ENCODE data around the gene PRMT7. TPM values are rescaled to one million over a fixed set of nuclear protein-coding genes. Genes with fewer than 3 reads are reported as not detected.

Gene PRMT7
- polyA plus RNA-seq, 1 donor from 2014 or later: 203 TPM

DNA sequence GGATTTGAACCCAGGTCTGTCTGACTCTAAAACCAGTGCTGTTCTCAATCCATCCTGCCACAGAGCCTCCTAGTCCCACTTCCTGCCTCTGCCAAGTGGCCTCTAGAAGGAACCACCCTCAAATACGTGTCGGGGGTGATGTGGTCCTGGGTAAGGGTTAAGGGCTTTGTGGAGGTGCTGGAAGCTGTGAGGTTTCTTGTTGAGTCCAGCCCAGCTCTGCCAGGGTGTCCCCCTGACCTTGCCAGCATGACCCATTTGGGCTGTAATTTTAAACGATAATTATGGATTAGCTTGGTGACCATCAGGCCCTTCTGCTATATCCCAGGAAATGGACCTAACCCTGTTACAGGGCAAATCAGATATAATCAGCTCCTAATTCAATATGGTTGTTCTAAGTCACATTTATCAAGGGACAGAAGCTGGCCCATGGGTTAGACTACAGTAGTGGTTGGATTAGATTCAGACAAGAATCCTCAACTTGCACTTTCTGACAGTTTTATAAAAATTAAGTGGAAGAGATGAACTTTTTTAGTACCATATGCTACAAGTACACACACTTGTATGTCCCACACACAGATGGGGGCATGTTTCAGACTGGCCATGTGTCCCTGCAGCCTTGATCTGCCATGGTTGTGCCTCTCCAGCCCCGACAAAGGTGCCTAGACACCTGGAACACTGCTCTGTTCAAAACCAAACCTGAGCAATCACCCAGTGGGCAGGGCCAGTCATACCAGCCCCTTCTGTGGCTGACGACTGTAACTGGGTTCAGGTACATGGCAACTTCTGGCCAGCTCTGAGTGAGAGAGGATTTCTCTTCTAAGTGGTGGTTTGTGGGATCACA, 89.5 kb downstream of the PRMT7 start:
- no peak overlapping the region for H3K27ac ChIP-seq (ENCODE audit: low read length)
- H3K36me3 ChIP-seq (ENCODE audit: insufficient read depth, low read length): no peaks in the 10 kb centered on the region
- H3K79me2 ChIP-seq (replicated peaks; ENCODE audit: insufficient read depth, low read length): no peaks in the 10 kb centered on the region
- no peak overlapping the region for H3K4me3 ChIP-seq (ENCODE audit: low read length)
- H3K27me3 ChIP-seq (ENCODE audit: insufficient read depth, low read depth, low read length): no peaks in the 10 kb centered on the region
- H4K20me1 ChIP-seq (ENCODE audit: insufficient read depth): peaks cover 4% of the 10 kb centered on the region
- no peaks in the 10 kb centered on the region for H3K9me2 ChIP-seq (ENCODE audit: insufficient read depth, low read length)
- H3K4me2 ChIP-seq (ENCODE audit: low read length): no peak overlapping the region
- no peaks in the 10 kb centered on the region for H3F3A ChIP-seq (ENCODE audit: insufficient read depth, low read length, poor library complexity, severe bottlenecking)
- H3K9me3 ChIP-seq (ENCODE audit: low read length): no peaks in the 10 kb centered on the region
- no peak overlapping the region for H2AFZ ChIP-seq (ENCODE audit: low read depth, low read length)
- TF ChIP-seq EZH2 (IDR thresholded peaks at IDR 0.05; ENCODE audit: borderline replicate concordance, insufficient read depth, low read length, poor library complexity, severe bottlenecking): no peak
- no peak for TF ChIP-seq MXI1 (conservative IDR thresholded peaks at IDR 0.05; ENCODE audit: poor library complexity, severe bottlenecking)
- no peak for TF ChIP-seq SMC3 (conservative IDR thresholded peaks at IDR 0.05; ENCODE audit: poor library complexity)
- no peak for TF ChIP-seq EP300 (conservative IDR thresholded peaks at IDR 0.05; ENCODE audit: poor library complexity, severe bottlenecking)
- no peak for TF ChIP-seq RAD21 (conservative IDR thresholded peaks at IDR 0.05)
- TF ChIP-seq, protein P1, sequence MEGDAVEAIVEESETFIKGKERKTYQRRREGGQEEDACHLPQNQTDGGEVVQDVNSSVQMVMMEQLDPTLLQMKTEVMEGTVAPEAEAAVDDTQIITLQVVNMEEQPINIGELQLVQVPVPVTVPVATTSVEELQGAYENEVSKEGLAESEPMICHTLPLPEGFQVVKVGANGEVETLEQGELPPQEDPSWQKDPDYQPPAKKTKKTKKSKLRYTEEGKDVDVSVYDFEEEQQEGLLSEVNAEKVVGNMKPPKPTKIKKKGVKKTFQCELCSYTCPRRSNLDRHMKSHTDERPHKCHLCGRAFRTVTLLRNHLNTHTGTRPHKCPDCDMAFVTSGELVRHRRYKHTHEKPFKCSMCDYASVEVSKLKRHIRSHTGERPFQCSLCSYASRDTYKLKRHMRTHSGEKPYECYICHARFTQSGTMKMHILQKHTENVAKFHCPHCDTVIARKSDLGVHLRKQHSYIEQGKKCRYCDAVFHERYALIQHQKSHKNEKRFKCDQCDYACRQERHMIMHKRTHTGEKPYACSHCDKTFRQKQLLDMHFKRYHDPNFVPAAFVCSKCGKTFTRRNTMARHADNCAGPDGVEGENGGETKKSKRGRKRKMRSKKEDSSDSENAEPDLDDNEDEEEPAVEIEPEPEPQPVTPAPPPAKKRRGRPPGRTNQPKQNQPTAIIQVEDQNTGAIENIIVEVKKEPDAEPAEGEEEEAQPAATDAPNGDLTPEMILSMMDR (IDR thresholded peaks at IDR 0.05; ENCODE audit: poor library complexity, severe bottlenecking): no peak
- no peak for TF ChIP-seq POLR2AphosphoS5 (IDR thresholded peaks at IDR 0.05)
- TF ChIP-seq, protein P2, sequence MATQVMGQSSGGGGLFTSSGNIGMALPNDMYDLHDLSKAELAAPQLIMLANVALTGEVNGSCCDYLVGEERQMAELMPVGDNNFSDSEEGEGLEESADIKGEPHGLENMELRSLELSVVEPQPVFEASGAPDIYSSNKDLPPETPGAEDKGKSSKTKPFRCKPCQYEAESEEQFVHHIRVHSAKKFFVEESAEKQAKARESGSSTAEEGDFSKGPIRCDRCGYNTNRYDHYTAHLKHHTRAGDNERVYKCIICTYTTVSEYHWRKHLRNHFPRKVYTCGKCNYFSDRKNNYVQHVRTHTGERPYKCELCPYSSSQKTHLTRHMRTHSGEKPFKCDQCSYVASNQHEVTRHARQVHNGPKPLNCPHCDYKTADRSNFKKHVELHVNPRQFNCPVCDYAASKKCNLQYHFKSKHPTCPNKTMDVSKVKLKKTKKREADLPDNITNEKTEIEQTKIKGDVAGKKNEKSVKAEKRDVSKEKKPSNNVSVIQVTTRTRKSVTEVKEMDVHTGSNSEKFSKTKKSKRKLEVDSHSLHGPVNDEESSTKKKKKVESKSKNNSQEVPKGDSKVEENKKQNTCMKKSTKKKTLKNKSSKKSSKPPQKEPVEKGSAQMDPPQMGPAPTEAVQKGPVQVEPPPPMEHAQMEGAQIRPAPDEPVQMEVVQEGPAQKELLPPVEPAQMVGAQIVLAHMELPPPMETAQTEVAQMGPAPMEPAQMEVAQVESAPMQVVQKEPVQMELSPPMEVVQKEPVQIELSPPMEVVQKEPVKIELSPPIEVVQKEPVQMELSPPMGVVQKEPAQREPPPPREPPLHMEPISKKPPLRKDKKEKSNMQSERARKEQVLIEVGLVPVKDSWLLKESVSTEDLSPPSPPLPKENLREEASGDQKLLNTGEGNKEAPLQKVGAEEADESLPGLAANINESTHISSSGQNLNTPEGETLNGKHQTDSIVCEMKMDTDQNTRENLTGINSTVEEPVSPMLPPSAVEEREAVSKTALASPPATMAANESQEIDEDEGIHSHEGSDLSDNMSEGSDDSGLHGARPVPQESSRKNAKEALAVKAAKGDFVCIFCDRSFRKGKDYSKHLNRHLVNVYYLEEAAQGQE (IDR thresholded peaks at IDR 0.05; ENCODE audit: borderline replicate concordance): no peak
- TF ChIP-seq TAF1 (IDR thresholded peaks at IDR 0.05; ENCODE audit: low read depth): no peak
- H3K9ac ChIP-seq (ENCODE audit: low read length): no peak overlapping the region

GRCh38 chr16:68400924-68401460, 90.2 kb downstream of the PRMT7 start:
- H3K4me2 ChIP-seq (ENCODE audit: low read length): no peak overlapping the region
- no peaks in the 10 kb centered on the region for H3K27me3 ChIP-seq (ENCODE audit: insufficient read depth, low read depth, low read length)
- no peak overlapping the region for H3K4me3 ChIP-seq (ENCODE audit: low read length)
- H3K9ac ChIP-seq (ENCODE audit: low read length): no peak overlapping the region
- H3K27ac ChIP-seq (ENCODE audit: low read length): no peak overlapping the region
- no peaks in the 10 kb centered on the region for H3K9me2 ChIP-seq (ENCODE audit: insufficient read depth, low read length)
- no peaks in the 10 kb centered on the region for H3K36me3 ChIP-seq (ENCODE audit: insufficient read depth, low read length)
- no peak overlapping the region for H2AFZ ChIP-seq (ENCODE audit: low read depth, low read length)
- peaks cover 4% of the 10 kb centered on the region for H4K20me1 ChIP-seq (ENCODE audit: insufficient read depth)
- no peaks in the 10 kb centered on the region for H3K9me3 ChIP-seq (ENCODE audit: low read length)
- no peaks in the 10 kb centered on the region for H3K79me2 ChIP-seq (replicated peaks; ENCODE audit: insufficient read depth, low read length)
- TF ChIP-seq MXI1 (conservative IDR thresholded peaks at IDR 0.05; ENCODE audit: poor library complexity, severe bottlenecking) (no peak), SMC3 (conservative IDR thresholded peaks at IDR 0.05; ENCODE audit: poor library complexity) (no peak), TAF1 (IDR thresholded peaks at IDR 0.05; ENCODE audit: low read depth) (no peak), EZH2 (IDR thresholded peaks at IDR 0.05; ENCODE audit: borderline replicate concordance, insufficient read depth, low read length, poor library complexity, severe bottlenecking) (no peak), EP300 (conservative IDR thresholded peaks at IDR 0.05; ENCODE audit: poor library complexity, severe bottlenecking) (no peak), POLR2AphosphoS5 (IDR thresholded peaks at IDR 0.05) (no peak), RAD21 (conservative IDR thresholded peaks at IDR 0.05) (no peak)
- TF ChIP-seq, protein P2 (IDR thresholded peaks at IDR 0.05; ENCODE audit: borderline replicate concordance): no peak
- TF ChIP-seq, protein P1 (IDR thresholded peaks at IDR 0.05; ENCODE audit: poor library complexity, severe bottlenecking): no peak
- no peaks in the 10 kb centered on the region for H3F3A ChIP-seq (ENCODE audit: insufficient read depth, low read length, poor library complexity, severe bottlenecking)
